H9 (cell line): ENCODE measurements around the gene DUS2. TPM values are rescaled to one million over a fixed set of nuclear protein-coding genes. Genes with fewer than 3 reads are reported as not detected.

Experiments
- DNase-seq: peaks from one replicate; pipeline ENCODE4 v3.0.0-alpha.2; 2017
- H2AFZ ChIP-seq: one replicate; pipeline ENCODE4 v1.6.1; 2013; ENCODE audit warnings: mild to moderate bottlenecking, low read length, control low read depth, moderate library complexity
- H2AK5ac ChIP-seq: 2 replicates; pipeline ENCODE4 v1.6.1; 2013; ENCODE audit warnings: low read length, control low read depth, mixed read lengths; ENCODE audit not compliant: insufficient read length
- H2BK120ac ChIP-seq: one replicate; pipeline ENCODE4 v1.6.1; 2013; ENCODE audit warnings: low read depth, mild to moderate bottlenecking, low read length, control low read depth, inconsistent platforms; ENCODE audit not compliant: poor library complexity, severe bottlenecking
- H2BK12ac ChIP-seq: 2 replicates; pipeline ENCODE4 v1.6.1; 2013; ENCODE audit warnings: low read length, control low read depth, mixed read lengths, low read depth; ENCODE audit not compliant: insufficient read length
- H2BK15ac ChIP-seq: 2 replicates; pipeline ENCODE4 v1.6.1; 2013; ENCODE audit warnings: low read depth, low read length, control low read depth
- H2BK20ac ChIP-seq: one replicate; pipeline ENCODE4 v1.6.1; 2013; ENCODE audit warnings: low read depth, mild to moderate bottlenecking, low read length, control low read depth, inconsistent platforms; ENCODE audit not compliant: poor library complexity, severe bottlenecking
- H2BK5ac ChIP-seq: 2 replicates; pipeline ENCODE4 v1.6.1; 2013; ENCODE audit warnings: low read length, control low read depth, mixed read lengths; ENCODE audit not compliant: insufficient read length
- H3K14ac ChIP-seq: 2 replicates; pipeline ENCODE4 v1.6.1; 2013; ENCODE audit warnings: low read length, control low read depth; ENCODE audit not compliant: insufficient read depth
- H3K18ac ChIP-seq: 2 replicates; pipeline ENCODE4 v1.6.1; 2013; ENCODE audit warnings: low read depth, mild to moderate bottlenecking, mixed read lengths, low read length, control low read depth; ENCODE audit not compliant: insufficient read length
- H3K23ac ChIP-seq: 2 replicates; pipeline ENCODE4 v1.6.1; 2013; ENCODE audit warnings: low read length, control low read depth, mixed read lengths, low read depth; ENCODE audit not compliant: insufficient read length
- H3K23me2 ChIP-seq: 2 replicates; pipeline ENCODE4 v1.6.1; 2013; ENCODE audit warnings: low read depth, mild to moderate bottlenecking, mixed read lengths, low read length, control low read depth; ENCODE audit not compliant: insufficient read length, poor library complexity, severe bottlenecking
- H3K27ac ChIP-seq: 2 replicates; pipeline ENCODE4 v1.5.1; 2013; ENCODE audit warnings: low read length, control low read depth, mixed read lengths, low read depth; ENCODE audit not compliant: insufficient read length
- H3K27me3 ChIP-seq: 2 replicates; pipeline ENCODE4 v1.6.1; 2013; ENCODE audit warnings: low read length, control low read depth, inconsistent platforms; ENCODE audit not compliant: insufficient read depth
- H3K4ac ChIP-seq: 2 replicates; pipeline ENCODE4 v1.6.1; 2013; ENCODE audit warnings: low read depth, mild to moderate bottlenecking, control low read depth, inconsistent platforms, low read length, moderate library complexity
- H3K4me1 ChIP-seq: 2 replicates; pipeline ENCODE4 v1.6.1; 2013; ENCODE audit warnings: low read length, control low read depth, inconsistent platforms; ENCODE audit not compliant: insufficient read depth
- H3K4me2 ChIP-seq: 2 replicates; pipeline ENCODE4 v1.6.1; 2013; ENCODE audit warnings: low read length, control low read depth, mixed read lengths; ENCODE audit not compliant: insufficient read length, insufficient read depth
- H3K56ac ChIP-seq: 2 replicates; pipeline ENCODE4 v1.6.1; 2013; ENCODE audit warnings: low read depth, mild to moderate bottlenecking, mixed read lengths, low read length, control low read depth; ENCODE audit not compliant: insufficient read length
- H3K79me1 ChIP-seq: 2 replicates; pipeline ENCODE4 v1.6.1; 2013; ENCODE audit warnings: low read depth, mild to moderate bottlenecking, moderate library complexity, low read length, control low read depth, inconsistent platforms; ENCODE audit not compliant: insufficient read depth, poor library complexity, severe bottlenecking
- H3K79me2 ChIP-seq: 2 replicates; pipeline ENCODE4 v1.6.1; 2013; ENCODE audit warnings: low read length, control low read depth, inconsistent platforms; ENCODE audit not compliant: insufficient read depth
- H3K9ac ChIP-seq: 2 replicates; pipeline ENCODE4 v1.6.1; 2013; ENCODE audit warnings: low read length, control low read depth, mixed read lengths; ENCODE audit not compliant: insufficient read length; ENCODE audit errors: extremely low read depth
- H3K9me3 ChIP-seq: one replicate; pipeline ENCODE4 v1.6.1; 2013; ENCODE audit warnings: low read depth, low read length, inconsistent platforms; ENCODE audit not compliant: control insufficient read depth
- H3T11ph ChIP-seq: one replicate; pipeline ENCODE4 v1.6.1; 2013; ENCODE audit warnings: mild to moderate bottlenecking, low read length, control low read depth, inconsistent platforms
- H4K20me1 ChIP-seq: one replicate; pipeline ENCODE4 v1.6.1; 2013; ENCODE audit not compliant: control insufficient read depth, insufficient read length, insufficient read depth
- H4K5ac ChIP-seq: 2 replicates; pipeline ENCODE4 v1.6.1; 2013; ENCODE audit warnings: low read depth, mild to moderate bottlenecking, mixed read lengths, low read length, control low read depth; ENCODE audit not compliant: insufficient read length
- H4K8ac ChIP-seq: replicated peaks from 2 replicates; pipeline ENCODE4 v1.6.1; 2013; ENCODE audit warnings: low read length, control low read depth, mixed read lengths, low read depth; ENCODE audit not compliant: insufficient read length
- H4K91ac ChIP-seq: 2 replicates; pipeline ENCODE4 v1.6.1; 2013; ENCODE audit warnings: low read depth, mild to moderate bottlenecking, moderate library complexity, mixed read lengths, low read length, control low read depth; ENCODE audit not compliant: insufficient read length
- H3K27ac Mint-ChIP-seq, 3 experiments: 2 replicates in 2 of 3; 3 replicates in 1 of 3; pipeline ENCODE4 v1.8.0; 2020 to 2021; ENCODE audit warnings: mixed read lengths in 3 of 3, mild to moderate bottlenecking in 1 of 3, moderate library complexity in 1 of 3
- H3K27me3 Mint-ChIP-seq: 2 replicates; pipeline ENCODE4 v1.8.0; 2021; ENCODE audit warnings: low read depth, mild to moderate bottlenecking, moderate library complexity, mixed read lengths
- H3K36me3 Mint-ChIP-seq, 3 experiments: 2 replicates in 2 of 3; 3 replicates in 1 of 3; pipeline ENCODE4 v1.8.0; 2020 to 2021; ENCODE audit warnings: low read depth in 3 of 3, mixed read lengths in 3 of 3; ENCODE audit not compliant: insufficient read depth in 1 of 3
- H3K4me1 Mint-ChIP-seq, 2 experiments: 2 replicates each; pipeline ENCODE4 v1.8.0; 2020; ENCODE audit warnings: mixed read lengths in 2 of 2
- H3K4me3 Mint-ChIP-seq, 2 experiments: 2 replicates in 1 of 2; 3 replicates in 1 of 2; pipeline ENCODE4 v1.8.0; 2020 to 2021; ENCODE audit warnings: mild to moderate bottlenecking in 2 of 2, mixed read lengths in 2 of 2, moderate library complexity in 1 of 2
- H3K9me3 Mint-ChIP-seq, 2 experiments: 2 replicates in 1 of 2; 3 replicates in 1 of 2; pipeline ENCODE4 v1.8.0; 2020; ENCODE audit warnings: mild to moderate bottlenecking in 2 of 2, mixed read lengths in 2 of 2, moderate library complexity in 1 of 2
- CTCF ChIP-seq: fragments of 200-600 bp; sonication (generic); conservative IDR thresholded peaks from 3 replicates; pipeline ENCODE4 v1.8.0; 2021; ENCODE audit warnings: antibody characterized with exemption, mild to moderate bottlenecking
- whole genome bisulfite sequencing: extraction: QIAGEN DNeasy Blood & Tissue Kit; methylation state at CpG from one replicate; pipeline ENCODE4 v1.1.7; 2013; ENCODE audit warnings: missing lambda C conversion rate, low lambda C conversion rate, mixed read lengths; ENCODE audit not compliant: insufficient read length; ENCODE audit errors: extremely low coverage; 5-methylcytosine and 5-hydroxymethylcytosine counted together
- total RNA-seq: library from RNA; stranded (reverse); gene quantifications from 2 replicates; pipeline ENCODE4 v1.2.1, GENCODE V29; 2021

DUS2 gene
- total RNA-seq, 1 experiment from 2014 or later: 28.5 TPM

- Histone ChIP-seq H2BK12ac (no peak overlapping the region), H3K9ac (no peak overlapping the region), H2AFZ (no peak overlapping the region), H3K9me3 (no peaks in the 10 kb centered on the region), H3K56ac (no peak overlapping the region), H2BK20ac (no peak overlapping the region), H2BK120ac (no peak overlapping the region), H3K4ac (no peak overlapping the region), H3K18ac (no peak overlapping the region), H3K79me2 (no peaks in the 10 kb centered on the region), H2BK5ac (no peak overlapping the region), H3K27me3 (no peaks in the 10 kb centered on the region), H3K23ac (no peak overlapping the region), H3K23me2 (no peaks in the 10 kb centered on the region), H4K8ac (no peak overlapping the region), H2BK15ac (no peak overlapping the region), H3K4me2 (no peak overlapping the region), H4K20me1 (no peaks in the 10 kb centered on the region), H3K79me1 (no peaks in the 10 kb centered on the region), H2AK5ac (no peak overlapping the region), H3T11ph (no peak overlapping the region), H4K5ac (no peak overlapping the region), H3K4me1 (0 out of 2 replicates have a peak, but pooled peaks cover 2% of the 10 kb centered on the region), H4K91ac (no peak overlapping the region), H3K14ac (no peak overlapping the region), H3K27ac (no peak overlapping the region)
- no CpG with 5 or more reads among the region's 3 CpGs for WGBS
- Mint-ChIP-seq H3K27ac (no peak overlapping the region), H3K4me1 (peaks cover under 1 to 5% of the 10 kb centered on the region in 2 experiments; a peak in 3 of 4 replicates), H3K27me3 (peaks cover 5% of the 10 kb centered on the region), H3K4me3 (no peak overlapping the region), H3K9me3 (no peaks in the 10 kb centered on the region; a peak in 1 of 5 replicates), H3K36me3 (peaks cover 0 to 3% (median 0%) of the 10 kb centered on the region in 3 experiments; a peak in 2 of 7 replicates)
- DNase-seq: no peak
- no peak for TF ChIP-seq CTCF
Observed at GRCh38 chr16:68000450-68000849, 22.6 kb upstream of the DUS2 start.
